HUES48 (cell line): Measurements from ENCODE around the gene IFNG.

Source experiments
- H3K27ac ChIP-seq: one replicate; pipeline ENCODE4 v1.7.0; 2013; ENCODE audit warnings: low read depth, low read length, inconsistent platforms
- H3K27me3 ChIP-seq: 2 replicates; pipeline ENCODE4 v1.6.1; 2013; ENCODE audit warnings: mild to moderate bottlenecking, low read length; ENCODE audit not compliant: control insufficient read depth, insufficient read depth
- H3K36me3 ChIP-seq: 2 replicates; pipeline ENCODE4 v1.6.1; 2013; ENCODE audit warnings: low read length; ENCODE audit not compliant: control insufficient read depth, insufficient read depth
- H3K4me1 ChIP-seq: 2 replicates; pipeline ENCODE4 v1.6.1; 2013; ENCODE audit warnings: mild to moderate bottlenecking, low read length; ENCODE audit not compliant: control insufficient read depth, insufficient read depth
- H3K4me3 ChIP-seq: 2 replicates; pipeline ENCODE4 v1.5.1; 2013; ENCODE audit warnings: mild to moderate bottlenecking, low read depth, low read length
- H3K9ac ChIP-seq: 2 replicates; pipeline ENCODE4 v1.6.1; 2013; ENCODE audit warnings: mild to moderate bottlenecking, low read depth, low read length, moderate library complexity
- H3K9me3 ChIP-seq: 2 replicates; pipeline ENCODE4 v1.6.1; 2013; ENCODE audit warnings: low read length; ENCODE audit not compliant: control insufficient read depth, insufficient read depth

IFNG gene

DNA sequence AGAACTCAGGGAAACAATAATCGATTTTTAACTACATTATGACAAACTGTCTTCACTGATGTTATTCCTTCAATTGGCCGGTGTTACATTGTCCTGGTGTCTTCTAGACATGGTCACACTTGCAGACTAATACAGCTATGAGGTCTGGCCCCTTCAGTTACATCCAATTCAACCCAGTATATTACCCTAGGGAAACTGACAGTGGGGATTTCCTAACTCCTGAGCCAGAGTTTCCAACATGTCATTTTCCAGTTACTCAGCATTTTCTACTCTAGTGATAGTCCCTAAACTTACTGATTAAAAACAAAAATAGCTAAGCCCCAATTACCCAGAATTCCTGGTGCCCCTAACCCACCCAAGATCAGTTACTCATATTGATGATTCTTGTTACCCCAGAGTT is 21.1 kb downstream of the IFNG start:
- Histone ChIP-seq H3K9me3 (no peaks in the 10 kb centered on the region), H3K4me1 (peaks cover 18% of the 10 kb centered on the region), H3K36me3 (no peaks in the 10 kb centered on the region), H3K27me3 (no peaks in the 10 kb centered on the region), H3K27ac (no peak overlapping the region), H3K4me3 (no peak overlapping the region), H3K9ac (no peak overlapping the region)

DNA sequence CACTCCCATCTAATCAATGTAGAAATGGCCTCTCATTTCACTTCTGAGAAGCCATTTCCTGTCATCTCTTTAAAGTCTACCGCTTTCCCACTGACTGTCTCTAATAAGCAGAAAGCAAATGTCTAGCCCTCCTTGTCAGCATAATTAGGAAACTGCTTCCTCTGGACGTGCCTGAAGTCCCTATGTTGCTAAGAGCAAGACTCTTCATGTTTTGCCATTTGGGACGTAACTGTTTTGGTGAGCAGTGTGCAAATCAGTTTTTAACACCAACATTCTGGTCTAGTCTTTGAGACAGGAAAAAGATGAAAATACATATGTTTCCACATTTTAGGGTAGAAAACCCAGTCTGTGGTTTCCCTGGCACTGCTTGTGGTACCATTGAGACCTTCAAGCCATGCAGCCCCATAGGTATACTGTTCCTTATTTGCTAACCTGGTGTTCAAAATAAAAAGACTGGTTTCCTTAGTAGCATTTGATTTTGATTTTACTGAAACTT is 22.2 kb downstream of the IFNG start:
- H3K9ac ChIP-seq = no peak overlapping the region
- peaks cover 18% of the 10 kb centered on the region for H3K4me1 ChIP-seq
- H3K27me3 ChIP-seq = no peaks in the 10 kb centered on the region
- H3K36me3 ChIP-seq = no peaks in the 10 kb centered on the region
- H3K9me3 ChIP-seq = no peaks in the 10 kb centered on the region
- H3K4me3 ChIP-seq = no peak overlapping the region
- H3K27ac ChIP-seq = no peak overlapping the region

DNA sequence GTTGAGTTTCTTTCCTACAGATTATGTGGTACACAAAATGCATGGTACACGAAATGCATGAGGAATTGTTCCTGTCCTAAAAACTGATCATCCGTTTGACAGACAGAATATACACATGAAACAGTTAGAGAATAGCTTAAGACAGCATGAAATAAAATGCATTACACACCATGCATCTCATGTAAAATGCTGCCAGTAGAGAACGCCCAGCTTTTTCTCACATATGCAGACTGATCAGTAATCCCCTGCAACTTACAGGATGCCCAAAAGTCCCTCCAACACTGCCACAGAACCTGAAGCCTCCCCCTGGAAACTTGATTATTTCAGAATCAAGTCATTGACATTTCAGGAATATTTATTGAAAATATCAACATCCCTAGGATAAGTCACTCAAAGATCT is 24.0 kb downstream of the IFNG start:
- Histone ChIP-seq H3K4me3 (no peak overlapping the region), H3K27ac (no peak overlapping the region), H3K4me1 (peaks cover 10% of the 10 kb centered on the region), H3K27me3 (no peaks in the 10 kb centered on the region), H3K9ac (no peak overlapping the region), H3K9me3 (no peaks in the 10 kb centered on the region), H3K36me3 (no peaks in the 10 kb centered on the region)

DNA sequence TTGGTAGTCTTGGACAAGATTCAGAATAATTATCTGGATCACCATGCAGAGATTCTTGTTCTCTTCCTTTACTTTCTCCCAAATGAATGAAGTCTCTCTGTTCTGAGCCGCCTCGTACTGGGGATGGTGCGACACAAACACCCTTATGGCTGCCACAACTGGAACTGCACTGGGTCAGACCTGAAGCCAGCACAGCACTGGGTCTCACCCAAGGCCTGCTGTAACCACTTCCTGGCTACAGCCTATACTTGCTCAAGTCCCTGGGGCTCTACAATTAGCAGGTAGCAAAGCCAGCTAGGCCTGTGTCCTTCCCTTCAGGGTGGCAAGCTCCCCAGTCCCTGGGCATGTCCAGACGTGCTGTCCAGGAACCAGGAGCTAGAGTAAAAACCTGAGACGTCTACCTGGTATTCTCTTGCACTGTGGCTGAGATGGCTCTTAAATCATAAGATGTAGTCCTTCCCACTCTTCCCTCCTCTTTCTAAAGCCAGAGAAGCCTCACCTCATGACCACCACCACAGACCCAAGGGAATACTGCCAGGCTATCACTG is 27.6 kb downstream of the IFNG start:
- Histone ChIP-seq H3K4me1 (no peaks in the 10 kb centered on the region), H3K36me3 (no peaks in the 10 kb centered on the region), H3K9ac (no peak overlapping the region), H3K4me3 (no peak overlapping the region), H3K9me3 (no peaks in the 10 kb centered on the region), H3K27ac (no peak overlapping the region), H3K27me3 (no peaks in the 10 kb centered on the region)

DNA sequence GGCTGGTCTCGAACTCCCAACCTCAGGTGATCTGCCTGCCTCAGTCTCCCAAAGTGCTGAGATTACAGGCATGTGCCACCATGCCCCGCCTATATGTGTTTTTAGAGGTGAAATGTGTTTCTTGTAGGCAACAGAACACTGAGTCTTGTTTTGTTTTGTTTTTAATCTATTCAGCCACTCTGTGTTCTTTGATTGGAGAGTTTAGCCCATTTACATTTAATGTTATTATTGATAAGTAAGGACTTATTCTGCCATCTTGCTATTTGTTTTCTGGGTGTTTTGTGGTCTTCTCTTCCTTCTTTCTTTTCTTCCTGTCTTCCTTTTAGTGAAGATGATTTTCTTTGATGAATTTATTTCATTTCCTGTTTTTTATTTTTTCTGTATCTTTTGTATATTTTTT is 29.6 kb downstream of the IFNG start:
- no peak overlapping the region for H3K4me3 ChIP-seq
- H3K27me3 ChIP-seq = no peaks in the 10 kb centered on the region
- H3K27ac ChIP-seq = no peak overlapping the region
- no peaks in the 10 kb centered on the region for H3K4me1 ChIP-seq
- no peaks in the 10 kb centered on the region for H3K9me3 ChIP-seq
- H3K36me3 ChIP-seq = no peaks in the 10 kb centered on the region
- no peak overlapping the region for H3K9ac ChIP-seq

DNA sequence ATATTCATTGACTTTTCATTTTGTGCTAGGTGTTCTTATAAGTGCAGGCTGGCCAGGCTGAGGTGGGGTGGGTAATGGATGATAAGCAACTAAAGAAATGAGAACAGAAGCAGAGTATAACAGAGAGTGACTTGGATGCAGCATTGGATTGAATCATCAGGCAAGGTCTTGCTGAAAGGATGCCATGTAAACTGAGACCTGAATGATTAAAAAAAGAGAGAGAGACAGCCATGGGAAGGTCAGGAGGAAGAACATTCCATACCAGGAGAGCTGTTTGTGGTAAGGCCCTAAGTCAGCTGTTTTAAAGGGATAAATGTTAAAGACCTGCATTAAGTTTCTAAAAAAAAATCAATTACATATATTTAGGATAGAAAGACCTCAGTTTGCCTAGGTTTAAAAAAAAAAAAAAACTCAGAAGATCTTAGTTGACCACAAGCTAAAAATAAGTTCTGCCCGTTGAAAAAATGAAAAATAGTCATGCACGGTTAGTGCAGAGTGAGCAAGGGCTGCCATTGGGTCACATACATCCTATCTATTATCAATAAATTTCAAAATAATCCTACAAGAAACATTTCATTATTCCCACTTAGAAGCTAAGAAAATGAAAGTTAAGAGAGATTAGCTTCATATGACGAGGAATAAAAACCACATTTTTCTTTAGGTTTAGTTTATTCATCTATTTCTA is 37.2 kb downstream of the IFNG start:
- H3K4me3 ChIP-seq = no peak overlapping the region
- H3K4me1 ChIP-seq = peaks cover 10% of the 10 kb centered on the region; the same call in 1 of the 2 replicates
- no peaks in the 10 kb centered on the region for H3K27me3 ChIP-seq
- no peaks in the 10 kb centered on the region for H3K9me3 ChIP-seq
- H3K36me3 ChIP-seq = no peaks in the 10 kb centered on the region
- H3K27ac ChIP-seq = no peak overlapping the region
- no peak overlapping the region for H3K9ac ChIP-seq

DNA sequence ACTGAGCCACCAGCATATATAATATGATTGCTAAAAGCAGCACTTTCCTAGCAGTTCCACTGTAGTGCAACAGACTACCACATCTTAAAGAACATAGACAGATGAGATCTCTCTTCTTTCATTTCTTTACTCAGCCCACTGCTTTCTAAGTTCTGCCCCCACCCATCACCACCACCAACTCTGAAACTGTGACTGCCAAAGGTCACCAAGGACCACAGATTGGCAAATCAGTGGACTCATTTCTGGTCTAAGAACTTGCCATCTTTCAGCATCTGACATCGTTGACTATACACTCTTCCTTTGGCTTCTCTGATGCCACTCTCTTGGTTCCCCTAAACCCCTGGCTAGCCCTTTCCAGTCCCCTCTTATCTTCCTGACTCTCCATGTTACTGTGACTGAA is 38.4 kb downstream of the IFNG start:
- Histone ChIP-seq H3K4me3 (no peak overlapping the region), H3K27me3 (no peaks in the 10 kb centered on the region), H3K9me3 (no peaks in the 10 kb centered on the region), H3K4me1 (peaks cover 10% of the 10 kb centered on the region; the same call in 1 of the 2 replicates), H3K36me3 (no peaks in the 10 kb centered on the region), H3K9ac (no peak overlapping the region), H3K27ac (no peak overlapping the region)

DNA sequence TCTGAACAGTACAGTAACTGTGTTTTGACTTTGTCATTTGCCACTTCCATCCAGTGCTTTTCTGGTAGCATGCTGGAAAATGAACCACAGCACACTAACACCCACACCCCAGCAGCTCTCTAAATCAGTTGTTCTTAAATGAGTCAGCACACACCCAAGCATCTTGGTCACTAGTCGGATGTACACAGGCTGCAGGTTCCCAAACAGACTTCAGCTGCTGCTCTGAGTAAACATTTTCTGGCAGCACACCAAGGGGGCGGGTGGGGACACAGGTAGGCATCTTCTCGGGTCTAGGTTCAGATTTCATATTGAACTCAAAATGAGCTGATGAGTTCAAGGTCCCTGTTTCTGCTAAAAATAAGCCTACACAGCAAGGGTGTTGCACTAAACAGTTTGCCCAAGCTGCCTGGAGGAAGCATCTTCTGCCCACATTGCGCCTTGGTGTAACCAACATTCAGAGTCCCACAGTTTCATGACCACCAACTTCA is 39.8 kb downstream of the IFNG start:
- Histone ChIP-seq H3K9ac (no peak overlapping the region), H3K36me3 (no peaks in the 10 kb centered on the region), H3K27me3 (no peaks in the 10 kb centered on the region), H3K9me3 (no peaks in the 10 kb centered on the region), H3K4me3 (no peak overlapping the region), H3K4me1 (peaks cover 10% of the 10 kb centered on the region; the same call in 1 of the 2 replicates), H3K27ac (no peak overlapping the region)

DNA sequence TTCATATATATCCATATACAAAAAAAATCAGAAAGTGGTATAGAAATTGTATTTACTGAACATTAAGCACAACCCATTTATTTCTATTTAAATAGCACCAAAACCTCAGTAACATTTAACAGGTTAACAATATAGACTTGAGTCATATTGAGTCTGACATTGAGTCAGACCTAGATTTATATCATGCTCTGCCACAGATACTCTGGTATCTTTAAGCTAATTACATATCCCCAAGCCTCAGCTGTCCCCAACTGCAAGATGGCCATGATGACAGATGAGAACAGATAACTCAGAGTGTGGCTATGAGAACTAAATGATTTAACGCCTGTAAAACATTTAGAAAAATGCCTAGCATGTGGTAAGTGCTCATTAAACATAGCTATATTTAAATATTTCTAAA is 40.3 kb downstream of the IFNG start:
- H3K9ac ChIP-seq = no peak overlapping the region
- H3K27ac ChIP-seq = no peak overlapping the region
- H3K27me3 ChIP-seq = no peaks in the 10 kb centered on the region
- H3K36me3 ChIP-seq = no peaks in the 10 kb centered on the region
- H3K4me1 ChIP-seq = peaks cover 10% of the 10 kb centered on the region; the same call in 1 of the 2 replicates
- no peak overlapping the region for H3K4me3 ChIP-seq
- no peaks in the 10 kb centered on the region for H3K9me3 ChIP-seq

DNA sequence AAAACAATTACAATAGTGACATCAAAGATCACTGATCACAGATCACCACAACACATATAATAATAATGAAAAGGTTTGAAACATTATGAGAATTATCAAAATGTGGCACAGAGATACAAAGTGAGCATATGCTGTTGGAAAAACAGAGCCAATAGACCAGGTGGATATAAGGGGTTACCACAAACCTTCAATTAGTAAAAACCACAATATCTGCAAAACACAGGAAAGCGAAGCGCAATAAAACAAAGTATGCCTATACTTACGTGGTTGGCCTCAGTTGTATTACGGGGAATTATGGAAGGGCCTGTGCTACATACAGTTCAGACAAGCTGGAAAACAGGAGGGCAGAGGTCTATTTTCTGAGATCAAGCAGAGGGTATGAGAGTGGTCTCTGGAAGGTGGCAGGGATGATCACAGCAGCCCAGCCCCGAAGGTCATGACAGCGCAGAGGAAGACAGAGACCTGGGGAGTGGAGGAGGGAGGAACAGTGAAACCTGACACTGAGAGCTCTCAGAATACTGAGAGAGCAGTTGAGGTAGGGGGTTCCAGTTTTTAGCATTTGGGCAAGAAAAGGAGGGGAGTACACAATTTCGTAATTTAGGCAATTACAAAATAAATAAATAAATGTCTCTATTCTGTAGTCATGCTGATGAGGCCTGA is 41.3 kb downstream of the IFNG start:
- no peaks in the 10 kb centered on the region for H3K27me3 ChIP-seq
- H3K4me3 ChIP-seq = no peak overlapping the region
- peaks cover 10% of the 10 kb centered on the region; the same call in 1 of the 2 replicates for H3K4me1 ChIP-seq
- H3K27ac ChIP-seq = no peak overlapping the region
- H3K9ac ChIP-seq = no peak overlapping the region
- H3K9me3 ChIP-seq = no peaks in the 10 kb centered on the region
- no peaks in the 10 kb centered on the region for H3K36me3 ChIP-seq

DNA sequence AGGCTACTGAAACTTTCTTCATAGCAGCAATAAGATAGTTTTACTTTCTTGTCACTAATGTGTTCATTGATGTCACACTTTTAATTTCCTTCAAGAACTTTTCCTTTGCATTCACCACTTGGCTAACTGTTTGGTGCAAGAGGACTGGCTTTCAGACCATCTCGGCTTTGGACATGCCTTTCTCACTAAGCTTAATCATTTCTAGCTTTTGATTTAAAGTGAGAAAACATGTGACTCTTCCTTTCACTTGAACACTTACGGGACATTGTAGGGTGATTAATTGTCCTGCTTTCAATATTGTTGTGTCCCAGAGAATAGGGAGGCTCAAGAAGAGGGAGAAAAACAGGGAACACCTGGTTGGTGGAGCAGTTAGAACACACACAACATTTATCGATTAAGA is 41.9 kb downstream of the IFNG start:
- Histone ChIP-seq H3K27ac (no peak overlapping the region), H3K36me3 (no peaks in the 10 kb centered on the region), H3K4me3 (no peak overlapping the region), H3K9ac (no peak overlapping the region), H3K4me1 (peaks cover 10% of the 10 kb centered on the region; the same call in 1 of the 2 replicates), H3K9me3 (no peaks in the 10 kb centered on the region), H3K27me3 (no peaks in the 10 kb centered on the region)
